ENCODE measurements around the gene CDK6.

The CDK6 gene

GRCh38 chr7:92586841-92587240 lies 249.5 kb downstream of the CDK6 start:
- no peak for DNase-seq (ENCODE audit: low read depth)

GRCh38 chr7:92586403-92586802 lies 250.0 kb downstream of the CDK6 start:
- DNase-seq (ENCODE audit: low read depth), result peak; percentile 70

- peak; percentile 38 for DNase-seq (ENCODE audit: low read depth)
These were observed 251.4 kb downstream of the CDK6 start for GRCh38 chr7:92584953-92585352.

GRCh38 chr7:92582948-92583347 lies 253.4 kb downstream of the CDK6 start:
- no peak for DNase-seq (ENCODE audit: low read depth)

- DNase-seq (ENCODE audit: low read depth), result no peak
These were observed 260.1 kb downstream of the CDK6 start for GRCh38 chr7:92576296-92576695.

GRCh38 chr7:92569137-92569536 lies 267.2 kb downstream of the CDK6 start:
- peak; percentile 45 for DNase-seq (ENCODE audit: low read depth)

- no peak for DNase-seq (ENCODE audit: low read depth)
These were observed 268.9 kb downstream of the CDK6 start for GRCh38 chr7:92567460-92567859.

- peak; percentile 16 for DNase-seq (ENCODE audit: low read depth)
These were observed 273.0 kb downstream of the CDK6 start for GRCh38 chr7:92563345-92563744.

- DNase-seq (ENCODE audit: low read depth), result no peak
These were observed 275.8 kb downstream of the CDK6 start for GRCh38 chr7:92560602-92561001.

GRCh38 chr7:92557808-92558362 lies 278.5 kb downstream of the CDK6 start:
- no peak for DNase-seq (ENCODE audit: low read depth)

GRCh38 chr7:92557249-92557648 lies 279.1 kb downstream of the CDK6 start:
- no peak for DNase-seq (ENCODE audit: low read depth)
